Hepatocyte (in vitro differentiated cells): ENCODE data around the gene LRRC3.

Source experiments
- CTCF ChIP-seq: fragments of 200-600 bp; sonication (generic); IDR thresholded peaks from 2 replicates; pipeline ENCODE4 v1.5.1; 2016; ENCODE audit warnings: antibody characterized with exemption, mild to moderate bottlenecking; ENCODE audit not compliant: poor library complexity
- EZH2 ChIP-seq: fragments of 200-600 bp; sonication (generic); IDR thresholded peaks from 2 replicates; pipeline ENCODE4 v1.6.1; 2016; ENCODE audit warnings: antibody characterized with exemption, mild to moderate bottlenecking, borderline replicate concordance

DNA sequence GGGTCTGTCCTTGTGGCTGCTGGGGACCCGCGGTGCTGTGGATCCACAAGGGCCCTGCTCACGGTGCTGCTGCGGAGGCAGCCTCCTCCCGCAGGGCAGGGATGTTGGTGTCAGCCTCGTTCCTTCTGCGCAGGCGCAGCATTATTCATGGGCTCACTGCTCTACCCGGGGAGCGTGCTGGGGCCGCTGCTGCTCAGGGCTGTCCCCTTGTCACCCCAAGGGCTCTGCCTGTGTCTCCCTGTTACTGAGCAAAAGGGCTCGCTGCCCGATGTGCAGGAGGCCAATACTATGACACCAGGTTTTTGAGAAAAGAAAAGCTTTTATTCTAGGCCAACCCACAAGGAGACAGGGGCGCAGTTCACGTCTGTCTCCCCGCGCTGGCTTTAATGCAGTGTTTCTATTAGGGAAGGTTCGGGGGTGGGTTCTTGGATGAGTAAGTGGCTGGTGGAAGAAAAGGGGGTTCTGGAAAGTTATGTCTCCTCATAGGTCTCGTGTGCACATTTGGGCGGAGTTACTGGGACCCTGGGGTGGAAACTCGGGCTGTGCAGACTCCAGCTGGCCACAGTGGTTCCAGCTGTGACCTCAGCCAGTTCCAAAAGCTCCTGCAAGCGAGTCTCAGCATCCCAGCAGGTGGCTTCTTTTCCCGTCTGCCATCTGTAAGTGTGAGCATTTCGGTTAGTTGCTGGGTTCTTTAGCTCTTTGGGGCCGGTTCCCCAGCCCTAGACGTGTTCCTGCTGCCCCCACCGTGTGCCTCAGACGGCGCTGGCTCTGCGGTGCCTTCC lies 40.8 kb upstream of the LRRC3 start:
- TF ChIP-seq CTCF (no peak), EZH2 (no peak)
